ENCODE measurements around the gene IGSF3. TPM values are rescaled to one million over a fixed set of nuclear protein-coding genes. Genes with fewer than 3 reads are reported as not detected.

Gene IGSF3
- total RNA-seq, 6 experiments from 2014 or later, result 0.42 to 4.9 (median 1.8) TPM

DNA sequence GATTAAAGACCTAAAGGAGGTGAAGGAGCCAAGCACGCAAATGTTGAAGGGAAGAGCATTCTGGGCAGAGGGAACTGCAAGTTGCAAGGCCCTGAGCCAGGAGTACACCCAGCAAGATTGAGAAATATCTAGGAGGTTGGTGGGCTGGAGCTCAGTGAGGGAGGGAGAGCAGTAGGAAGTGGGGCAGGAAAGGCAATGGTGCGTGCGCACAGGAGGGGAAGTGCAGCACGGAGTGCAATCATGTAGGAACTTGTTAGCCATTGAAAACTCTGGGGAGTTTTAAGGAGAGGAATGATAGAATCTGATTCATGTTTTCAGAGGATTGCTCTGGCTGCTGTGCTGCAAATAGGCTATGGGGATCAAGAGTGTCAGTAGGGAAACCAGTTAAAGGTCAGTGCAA is 13.2 kb upstream of the IGSF3 start:
- no peaks in the 10 kb centered on the region for H3K27me3 ChIP-seq
- no peaks in the 10 kb centered on the region for H3K9me3 ChIP-seq
- ATAC-seq (peak in 1 of 4 donors; percentile 14), DNase-seq (no peak)
- H3K4me3 ChIP-seq, result no peak overlapping the region
- no peaks in the 10 kb centered on the region for H3K4me1 ChIP-seq
- WGBS (ENCODE audit: insufficient coverage, low coverage, low lambda C conversion rate, missing lambda C conversion rate), result 76% methylated on average over 4 of the region's 4 CpGs
- H3K36me3 ChIP-seq, result no peaks in the 10 kb centered on the region
- no peak overlapping the region for H3K27ac ChIP-seq
- TF ChIP-seq, protein P1, sequence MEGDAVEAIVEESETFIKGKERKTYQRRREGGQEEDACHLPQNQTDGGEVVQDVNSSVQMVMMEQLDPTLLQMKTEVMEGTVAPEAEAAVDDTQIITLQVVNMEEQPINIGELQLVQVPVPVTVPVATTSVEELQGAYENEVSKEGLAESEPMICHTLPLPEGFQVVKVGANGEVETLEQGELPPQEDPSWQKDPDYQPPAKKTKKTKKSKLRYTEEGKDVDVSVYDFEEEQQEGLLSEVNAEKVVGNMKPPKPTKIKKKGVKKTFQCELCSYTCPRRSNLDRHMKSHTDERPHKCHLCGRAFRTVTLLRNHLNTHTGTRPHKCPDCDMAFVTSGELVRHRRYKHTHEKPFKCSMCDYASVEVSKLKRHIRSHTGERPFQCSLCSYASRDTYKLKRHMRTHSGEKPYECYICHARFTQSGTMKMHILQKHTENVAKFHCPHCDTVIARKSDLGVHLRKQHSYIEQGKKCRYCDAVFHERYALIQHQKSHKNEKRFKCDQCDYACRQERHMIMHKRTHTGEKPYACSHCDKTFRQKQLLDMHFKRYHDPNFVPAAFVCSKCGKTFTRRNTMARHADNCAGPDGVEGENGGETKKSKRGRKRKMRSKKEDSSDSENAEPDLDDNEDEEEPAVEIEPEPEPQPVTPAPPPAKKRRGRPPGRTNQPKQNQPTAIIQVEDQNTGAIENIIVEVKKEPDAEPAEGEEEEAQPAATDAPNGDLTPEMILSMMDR (IDR thresholded peaks at IDR 0.05), result no peak
- intact Hi-C loops (cut with DNase I), result no loop called here

DNA sequence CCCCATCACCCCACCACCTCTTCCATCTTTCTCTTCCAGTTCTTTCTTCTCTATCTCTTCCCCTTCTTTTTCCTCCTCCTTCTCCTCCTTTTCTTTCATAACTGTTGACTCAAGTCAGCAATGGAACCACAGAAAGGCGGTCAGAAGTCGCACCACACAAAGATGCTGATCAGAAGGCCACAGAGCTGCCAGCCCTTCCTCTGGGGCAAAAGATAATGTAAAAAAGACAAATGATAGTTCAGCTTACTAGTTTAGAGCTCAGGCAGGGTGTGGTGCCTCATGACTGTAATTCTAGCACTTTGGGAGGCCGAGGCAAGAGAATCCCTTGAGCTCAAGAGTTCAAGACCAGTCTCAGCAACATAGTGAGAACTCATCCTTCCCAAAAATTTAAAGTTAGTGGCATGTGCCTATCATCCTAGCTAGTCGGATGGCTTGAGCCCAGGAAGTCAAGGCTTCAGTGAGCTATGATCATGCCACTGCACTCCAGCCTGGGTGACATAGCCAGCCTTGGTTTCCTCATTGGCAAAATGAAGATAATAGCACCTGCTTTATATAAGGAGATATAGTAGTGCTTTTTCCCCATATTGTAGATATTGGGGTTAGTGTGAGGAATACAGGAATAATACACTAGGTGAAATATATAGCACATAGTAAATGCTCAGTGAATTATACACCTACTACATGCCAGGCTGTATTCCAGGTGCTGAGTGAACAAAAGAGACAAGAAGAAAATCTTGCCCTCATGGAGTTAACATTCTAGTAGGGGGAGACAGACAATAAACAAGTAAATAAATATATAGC is 12.5 kb upstream of the IGSF3 start:
- ATAC-seq (no peak), DNase-seq (no peak)
- TF ChIP-seq, protein P1 (IDR thresholded peaks at IDR 0.05), result no peak
- no peak for TF ChIP-seq POLR2A (IDR thresholded peaks at IDR 0.05)
- WGBS (ENCODE audit: insufficient coverage, low coverage, low lambda C conversion rate, missing lambda C conversion rate), result 61% methylated on average over 4 of the region's 4 CpGs
- H3K4me1 ChIP-seq, result no peaks in the 10 kb centered on the region
- H3K4me3 ChIP-seq, result no peak overlapping the region
- H3K27me3 ChIP-seq, result no peaks in the 10 kb centered on the region
- no peaks in the 10 kb centered on the region for H3K9me3 ChIP-seq
- H3K36me3 ChIP-seq, result no peaks in the 10 kb centered on the region
- H3K27ac ChIP-seq, result no peak overlapping the region
- intact Hi-C loops (cut with DNase I), result loop anchor here in 1 of 2 donors (10.0 kb wide), 1 partner anchor 95 kb away; no protein-coding TSS in a partner anchor

DNA sequence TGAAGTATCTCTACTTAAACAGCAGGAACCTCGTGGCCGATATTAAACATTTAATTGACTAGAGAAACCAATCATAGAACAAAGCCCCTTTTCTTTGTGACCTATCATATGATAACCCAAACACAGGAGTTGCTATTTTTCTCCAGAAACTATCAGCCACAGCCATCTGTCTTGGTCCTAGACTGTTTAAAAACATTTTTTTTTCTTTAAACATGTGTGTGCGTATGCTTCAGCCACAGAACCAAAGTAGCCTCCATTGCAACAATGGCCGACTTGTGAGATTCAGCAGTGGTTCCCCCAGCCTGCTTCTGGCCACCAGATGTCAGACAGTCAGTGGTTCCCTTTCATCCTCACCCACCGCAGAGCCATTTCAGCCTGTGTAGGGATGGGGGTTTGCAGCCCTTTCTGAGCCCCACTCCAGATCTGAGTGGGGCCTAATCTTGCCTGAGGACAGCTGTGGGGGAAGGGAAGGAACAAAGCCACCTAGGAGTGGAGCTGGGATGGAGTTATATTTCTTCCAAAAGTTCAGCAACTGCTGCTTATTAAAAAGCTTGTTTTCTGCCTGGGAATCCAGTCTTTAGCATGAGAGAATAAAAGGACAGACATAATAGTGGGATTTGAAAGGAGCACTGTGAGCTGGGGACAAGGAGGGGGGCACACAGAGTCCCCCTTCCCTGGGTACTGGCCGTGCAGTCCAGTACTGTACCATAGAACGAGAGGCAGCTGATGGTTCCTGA is 11.7 kb upstream of the IGSF3 start:
- Histone ChIP-seq H3K36me3 (no peaks in the 10 kb centered on the region), H3K27ac (no peak overlapping the region), H3K9me3 (no peaks in the 10 kb centered on the region), H3K4me1 (no peaks in the 10 kb centered on the region), H3K4me3 (no peak overlapping the region), H3K27me3 (no peaks in the 10 kb centered on the region)
- intact Hi-C loops (cut with DNase I), result loop anchor here in 1 of 2 donors (10.0 kb wide), 1 partner anchor 94 kb away; no protein-coding TSS in a partner anchor
- no peak for DNase-seq
- ATAC-seq, result no peak
- no peak for TF ChIP-seq POLR2A (IDR thresholded peaks at IDR 0.05)
- TF ChIP-seq, protein P1 (IDR thresholded peaks at IDR 0.05), result no peak
- 76% methylated on average over 5 of the region's 7 CpGs for whole genome bisulfite sequencing (ENCODE audit: insufficient coverage, low coverage, low lambda C conversion rate, missing lambda C conversion rate)

DNA sequence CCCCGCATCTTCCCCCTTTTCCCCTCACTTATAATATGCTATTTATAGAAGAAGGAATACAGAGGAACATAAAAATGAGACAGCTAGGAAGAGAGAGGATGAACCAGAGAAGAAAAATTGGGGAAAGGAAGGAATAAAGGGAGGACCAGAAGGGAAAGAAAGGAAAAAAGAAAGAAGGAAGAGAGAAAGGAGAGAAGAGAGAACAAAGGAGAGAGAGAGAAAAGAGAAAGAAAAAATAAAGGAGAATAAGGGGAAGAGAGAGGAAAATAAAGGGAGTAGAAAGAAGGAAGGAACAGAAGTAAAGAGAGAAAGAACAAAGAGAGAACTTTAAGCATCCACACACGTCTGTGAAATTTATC is 11.2 kb upstream of the IGSF3 start:
- WGBS (ENCODE audit: insufficient coverage, low coverage, low lambda C conversion rate, missing lambda C conversion rate), result 58% methylated on average over 2 of the region's 2 CpGs
- no peak for DNase-seq
- Histone ChIP-seq H3K27ac (no peak overlapping the region), H3K36me3 (no peaks in the 10 kb centered on the region), H3K27me3 (no peaks in the 10 kb centered on the region), H3K9me3 (no peaks in the 10 kb centered on the region), H3K4me1 (no peaks in the 10 kb centered on the region), H3K4me3 (no peak overlapping the region)
- ATAC-seq, result no peak
- TF ChIP-seq POLR2A (IDR thresholded peaks at IDR 0.05), result no peak
- TF ChIP-seq, protein P1 (IDR thresholded peaks at IDR 0.05), result no peak
- intact Hi-C loops (cut with DNase I), result loop anchor here in 1 of 2 donors (10.0 kb wide), 1 partner anchor 94 kb away; no protein-coding TSS in a partner anchor
